Mesothelial cell of epicardium (in vitro differentiated cells): Measurements from ENCODE around the gene EOLA1. TPM values are rescaled to one million over a fixed set of nuclear protein-coding genes. Genes with fewer than 3 reads are reported as not detected.
"Not testable (repeated sequence)": the region's sequence is repeated elsewhere in the genome, so short reads cannot be mapped to it uniquely, and the experiment has no call there.

Experiments
- DNase-seq, 2 experiments: peaks; one replicate each; pipeline ENCODE4 v3.0.0; 2021; ENCODE audit warnings: low spot score in 2 of 2; ENCODE audit not compliant: unreplicated experiment in 2 of 2
- H3K27ac Mint-ChIP-seq: 2 replicates; pipeline ENCODE4 v1.8.0; 2021; ENCODE audit warnings: mixed read lengths
- H3K27me3 Mint-ChIP-seq: 2 replicates; pipeline ENCODE4 v1.8.0; 2021; ENCODE audit warnings: low read depth, mixed read lengths
- H3K36me3 Mint-ChIP-seq: 2 replicates; pipeline ENCODE4 v1.8.0; 2021; ENCODE audit warnings: mixed read lengths
- H3K4me1 Mint-ChIP-seq: 2 replicates; pipeline ENCODE4 v1.8.0; 2021; ENCODE audit warnings: mixed read lengths
- H3K4me3 Mint-ChIP-seq: 2 replicates; pipeline ENCODE4 v1.8.0; 2021; ENCODE audit warnings: mild to moderate bottlenecking, moderate library complexity, mixed read lengths
- H3K9me3 Mint-ChIP-seq: 2 replicates; pipeline ENCODE4 v1.8.0; 2021; ENCODE audit warnings: mixed read lengths
- CTCF ChIP-seq: fragments of 200-600 bp; sonication (generic); IDR thresholded peaks from one replicate; pipeline ENCODE4 v1.5.0; 2021; ENCODE audit warnings: antibody characterized with exemption; ENCODE audit not compliant: unreplicated experiment
- total RNA-seq: library from RNA; stranded (reverse); gene quantifications from 3 replicates; pipeline ENCODE4 v1.2.1, GENCODE V29; 2021

EOLA1 gene
- total RNA-seq, 1 donor from 2014 or later = 13.8 TPM

GRCh38 chrX:149527705-149528104 is 13.1 kb upstream of the EOLA1 start:
- no peak for DNase-seq
- TF ChIP-seq CTCF = peak; percentile 45
- Mint-ChIP-seq H3K4me1 (no peaks in the 10 kb centered on the region), H3K27ac (peak overlapping the region; percentile 51), H3K4me3 (no peak overlapping the region), H3K36me3 (peaks cover 8% of the 10 kb centered on the region), H3K9me3 (peaks cover 4% of the 10 kb centered on the region), H3K27me3 (no peaks in the 10 kb centered on the region)

GRCh38 chrX:149528381-149528780 is 12.4 kb upstream of the EOLA1 start:
- peaks cover 8% of the 10 kb centered on the region for H3K36me3 Mint-ChIP-seq
- H3K4me3 Mint-ChIP-seq = no peak overlapping the region
- H3K9me3 Mint-ChIP-seq = peaks cover 4% of the 10 kb centered on the region
- H3K27ac Mint-ChIP-seq = no peak overlapping the region
- no peak for TF ChIP-seq CTCF
- H3K4me1 Mint-ChIP-seq = no peaks in the 10 kb centered on the region
- DNase-seq = no peak
- H3K27me3 Mint-ChIP-seq = no peaks in the 10 kb centered on the region

- H3K9me3 Mint-ChIP-seq = peaks cover 7% of the 10 kb centered on the region
Observed at GRCh38 chrX:149531599-149531998, 9.2 kb upstream of the EOLA1 start.

GRCh38 chrX:149532868-149533267 is 7.9 kb upstream of the EOLA1 start:
- H3K36me3 Mint-ChIP-seq = peaks cover 10% of the 10 kb centered on the region
- H3K27ac Mint-ChIP-seq, H3K4me1 Mint-ChIP-seq, DNase-seq, H3K27me3 Mint-ChIP-seq, H3K4me3 Mint-ChIP-seq, H3K9me3 Mint-ChIP-seq: not testable (repeated sequence)

More at GRCh38 chrX:149531599-149531998, 9.2 kb upstream of the EOLA1 start:
- Mint-ChIP-seq H3K36me3 (peaks cover 11% of the 10 kb centered on the region), H3K4me1 (no peaks in the 10 kb centered on the region), H3K27me3 (no peaks in the 10 kb centered on the region), H3K4me3 (no peak overlapping the region), H3K27ac (no peak overlapping the region)
- no peak for DNase-seq
- TF ChIP-seq CTCF = no peak

- not testable (repeated sequence) for H3K4me1 Mint-ChIP-seq, DNase-seq, H3K9me3 Mint-ChIP-seq, H3K27me3 Mint-ChIP-seq, H3K27ac Mint-ChIP-seq, H3K4me3 Mint-ChIP-seq
- peaks cover 10% of the 10 kb centered on the region for H3K36me3 Mint-ChIP-seq
Observed at GRCh38 chrX:149533999-149534398, 6.8 kb upstream of the EOLA1 start.

GRCh38 chrX:149534926-149535602 is 5.7 kb upstream of the EOLA1 start:
- not testable (repeated sequence) for H3K27me3 Mint-ChIP-seq, DNase-seq, H3K9me3 Mint-ChIP-seq, H3K36me3 Mint-ChIP-seq, H3K4me1 Mint-ChIP-seq, H3K4me3 Mint-ChIP-seq, H3K27ac Mint-ChIP-seq

GRCh38 chrX:149537474-149537873 is 3.3 kb upstream of the EOLA1 start:
- H3K4me3 Mint-ChIP-seq, H3K9me3 Mint-ChIP-seq, H3K27ac Mint-ChIP-seq, H3K36me3 Mint-ChIP-seq, H3K27me3 Mint-ChIP-seq, H3K4me1 Mint-ChIP-seq, DNase-seq: not testable (repeated sequence)
